Endothelial cell of hepatic sinusoid (primary cell): ENCODE measurements around the gene SLC6A2.

Source experiments
- in situ Hi-C: cut with HindIII; loops from 2 replicates; pipeline ENCODE4 v1.10.0; 2017; ENCODE audit warnings: low sequenced_read_pairs

Gene SLC6A2

GRCh38 chr16:55753145-55753631 lies 97.4 kb downstream of the SLC6A2 start:
- in situ Hi-C loops: loop anchor here (25.0 kb wide), 1 partner anchor 359 kb away; no protein-coding TSS in a partner anchor
